HG03565 (cell line): ENCODE data around the gene CAMSAP3.

Experiments
- ATAC-seq: cut with Tn5 transposase; IDR thresholded peaks from one replicate; pipeline ENCODE4 v1.9.1; 2021; ENCODE audit warnings: mild to moderate bottlenecking, moderate library complexity; ENCODE audit not compliant: unreplicated experiment

Gene CAMSAP3, protein sequence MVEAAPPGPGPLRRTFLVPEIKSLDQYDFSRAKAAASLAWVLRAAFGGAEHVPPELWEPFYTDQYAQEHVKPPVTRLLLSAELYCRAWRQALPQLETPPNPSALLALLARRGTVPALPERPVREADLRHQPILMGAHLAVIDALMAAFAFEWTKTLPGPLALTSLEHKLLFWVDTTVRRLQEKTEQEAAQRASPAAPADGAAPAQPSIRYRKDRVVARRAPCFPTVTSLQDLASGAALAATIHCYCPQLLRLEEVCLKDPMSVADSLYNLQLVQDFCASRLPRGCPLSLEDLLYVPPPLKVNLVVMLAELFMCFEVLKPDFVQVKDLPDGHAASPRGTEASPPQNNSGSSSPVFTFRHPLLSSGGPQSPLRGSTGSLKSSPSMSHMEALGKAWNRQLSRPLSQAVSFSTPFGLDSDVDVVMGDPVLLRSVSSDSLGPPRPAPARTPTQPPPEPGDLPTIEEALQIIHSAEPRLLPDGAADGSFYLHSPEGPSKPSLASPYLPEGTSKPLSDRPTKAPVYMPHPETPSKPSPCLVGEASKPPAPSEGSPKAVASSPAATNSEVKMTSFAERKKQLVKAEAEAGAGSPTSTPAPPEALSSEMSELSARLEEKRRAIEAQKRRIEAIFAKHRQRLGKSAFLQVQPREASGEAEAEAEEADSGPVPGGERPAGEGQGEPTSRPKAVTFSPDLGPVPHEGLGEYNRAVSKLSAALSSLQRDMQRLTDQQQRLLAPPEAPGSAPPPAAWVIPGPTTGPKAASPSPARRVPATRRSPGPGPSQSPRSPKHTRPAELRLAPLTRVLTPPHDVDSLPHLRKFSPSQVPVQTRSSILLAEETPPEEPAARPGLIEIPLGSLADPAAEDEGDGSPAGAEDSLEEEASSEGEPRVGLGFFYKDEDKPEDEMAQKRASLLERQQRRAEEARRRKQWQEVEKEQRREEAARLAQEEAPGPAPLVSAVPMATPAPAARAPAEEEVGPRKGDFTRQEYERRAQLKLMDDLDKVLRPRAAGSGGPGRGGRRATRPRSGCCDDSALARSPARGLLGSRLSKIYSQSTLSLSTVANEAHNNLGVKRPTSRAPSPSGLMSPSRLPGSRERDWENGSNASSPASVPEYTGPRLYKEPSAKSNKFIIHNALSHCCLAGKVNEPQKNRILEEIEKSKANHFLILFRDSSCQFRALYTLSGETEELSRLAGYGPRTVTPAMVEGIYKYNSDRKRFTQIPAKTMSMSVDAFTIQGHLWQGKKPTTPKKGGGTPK

GRCh38 chr19:7595466-7596133 is at the start of gene CAMSAP3:
CAMSAP3 (plus strand) TSS chr19:7595863; CDS start chr19:7596003, 140 bp downstream.
- ATAC-seq: no peak

- no peak for ATAC-seq
Measured at GRCh38 chr19:7545904-7546303, 49.8 kb upstream of the CAMSAP3 start.

DNA sequence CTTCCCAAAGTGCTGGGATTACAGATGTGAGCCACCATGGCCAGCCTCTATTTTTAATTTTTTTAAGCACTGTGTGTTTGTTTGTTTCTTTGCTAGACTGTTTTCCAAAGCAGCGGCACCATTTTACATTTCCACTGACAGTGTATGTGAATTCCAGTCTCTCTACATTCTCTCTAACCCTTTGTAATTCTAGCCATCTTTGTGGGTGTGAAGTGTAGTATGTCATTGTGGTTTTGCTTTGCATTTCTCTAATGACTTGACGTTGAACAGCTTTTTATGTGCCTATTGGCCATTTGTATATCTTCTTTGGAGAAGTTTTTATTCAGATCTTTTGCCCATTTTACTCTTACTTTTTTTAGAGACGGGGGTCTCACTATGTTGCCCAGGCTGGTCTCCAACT is 48.5 kb upstream of the CAMSAP3 start:
- ATAC-seq: no peak

GRCh38 chr19:7549429-7550148 is 46.1 kb upstream of the CAMSAP3 start:
- no peak for ATAC-seq

- ATAC-seq: no peak
Measured at GRCh38 chr19:7550169-7550770, 45.4 kb upstream of the CAMSAP3 start.

DNA sequence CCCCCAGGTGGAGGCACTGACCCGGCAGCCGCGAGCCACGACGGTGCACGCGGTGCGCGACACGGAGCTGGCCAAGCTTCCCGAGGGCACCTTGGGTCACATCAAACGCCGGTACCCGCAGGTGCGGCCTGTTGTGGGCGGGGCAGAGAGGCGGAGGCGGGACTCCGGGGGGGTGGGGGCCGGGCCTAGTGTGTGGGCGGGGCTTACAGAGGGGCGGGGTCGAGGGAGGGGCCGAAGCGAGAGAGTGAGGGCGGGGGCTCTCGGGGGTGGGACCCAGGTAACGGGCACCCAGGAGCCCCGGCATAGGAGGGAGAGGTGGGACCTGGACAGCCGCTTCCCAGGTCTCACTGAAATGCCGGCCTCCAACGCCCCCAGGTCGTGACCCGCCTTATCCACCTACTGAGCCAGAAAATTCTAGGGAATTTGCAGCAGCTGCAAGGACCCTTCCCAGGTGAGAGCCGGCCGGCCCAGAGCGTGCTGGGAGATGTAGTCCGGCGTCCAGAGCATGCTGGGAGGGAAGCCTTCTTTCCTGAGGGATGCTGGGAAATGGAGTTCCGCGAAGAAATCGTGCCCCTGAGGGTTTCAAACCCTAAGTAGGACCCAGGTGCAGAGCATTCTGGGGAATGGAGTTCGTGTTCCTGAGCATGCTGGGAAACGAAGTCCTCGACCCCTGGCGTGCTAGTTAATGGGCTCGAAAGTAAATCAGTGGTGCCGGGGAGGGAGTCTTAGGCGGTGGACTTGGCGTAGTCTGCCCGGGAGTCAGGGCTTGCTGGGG is 44.5 kb upstream of the CAMSAP3 start:
- no peak for ATAC-seq

DNA sequence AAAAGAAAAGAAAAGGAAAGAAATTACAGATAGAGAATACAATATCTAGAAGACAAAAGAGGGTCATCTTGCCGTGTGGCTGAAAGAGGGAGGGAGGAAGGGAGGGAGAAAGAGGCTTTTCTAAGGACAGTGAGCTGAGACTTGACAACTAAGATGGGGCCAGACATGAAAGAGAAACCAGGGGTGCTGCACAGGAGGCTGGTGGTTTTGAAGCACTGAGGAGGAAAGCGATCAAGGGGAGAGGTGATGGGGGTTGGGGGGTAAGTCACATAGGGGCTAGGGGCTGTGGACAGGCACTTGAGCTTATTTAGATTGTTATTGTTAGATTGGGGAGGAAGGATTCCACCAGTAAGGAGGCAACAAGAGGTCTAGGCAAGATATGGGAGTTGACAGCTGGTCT is 42.9 kb upstream of the CAMSAP3 start:
- ATAC-seq: no peak

- ATAC-seq: no peak
Measured at GRCh38 chr19:7554565-7554964, 41.1 kb upstream of the CAMSAP3 start.

- no peak for ATAC-seq
Measured at GRCh38 chr19:7554990-7555864, 40.4 kb upstream of the CAMSAP3 start.

DNA sequence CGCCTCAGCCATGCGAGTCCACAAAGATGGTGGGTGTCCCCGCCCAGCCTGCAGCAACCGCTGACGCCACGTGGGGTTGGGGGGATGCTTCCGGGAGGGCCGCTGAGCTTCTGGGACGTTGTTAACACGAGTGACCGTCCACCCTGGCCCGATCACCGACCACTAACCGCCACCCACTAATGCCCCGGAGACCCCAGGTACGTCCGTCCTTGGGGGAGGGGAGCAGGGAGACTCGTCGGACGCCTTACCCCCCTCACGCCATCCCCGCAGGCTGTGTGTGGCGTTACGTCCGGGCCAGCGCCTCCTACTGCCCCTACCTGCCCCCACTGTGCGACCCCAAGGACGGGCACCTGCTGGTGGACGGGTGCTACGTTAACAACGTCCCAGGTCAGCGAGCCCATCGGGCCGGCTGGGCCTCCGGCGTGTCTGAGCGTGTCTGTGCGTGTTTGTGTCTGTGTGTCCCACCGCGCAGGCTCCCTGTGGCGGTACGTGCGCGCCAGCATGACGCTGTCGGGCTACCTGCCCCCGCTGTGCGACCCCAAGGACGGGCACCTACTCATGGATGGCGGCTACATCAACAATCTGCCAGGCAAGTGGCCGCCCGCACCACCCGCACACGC is 38.9 kb upstream of the CAMSAP3 start:
- no peak for ATAC-seq

DNA sequence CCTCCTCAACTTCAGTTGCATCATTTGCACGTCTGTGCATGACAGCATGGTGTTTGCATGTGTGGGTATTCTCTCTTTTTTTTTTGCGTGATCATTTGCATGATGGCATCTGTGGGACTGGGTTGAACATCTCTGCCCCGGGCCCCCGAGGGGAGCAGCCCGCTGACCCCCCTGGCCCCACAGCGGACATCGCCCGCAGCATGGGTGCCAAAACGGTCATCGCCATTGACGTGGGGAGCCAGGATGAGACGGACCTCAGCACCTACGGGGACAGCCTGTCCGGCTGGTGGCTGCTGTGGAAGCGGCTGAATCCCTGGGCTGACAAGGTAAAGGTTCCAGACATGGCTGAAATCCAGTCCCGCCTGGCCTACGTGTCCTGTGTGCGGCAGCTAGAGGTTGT is 37.0 kb upstream of the CAMSAP3 start:
- no peak for ATAC-seq

GRCh38 chr19:7559102-7559501 is 36.6 kb upstream of the CAMSAP3 start:
- ATAC-seq: no peak

DNA sequence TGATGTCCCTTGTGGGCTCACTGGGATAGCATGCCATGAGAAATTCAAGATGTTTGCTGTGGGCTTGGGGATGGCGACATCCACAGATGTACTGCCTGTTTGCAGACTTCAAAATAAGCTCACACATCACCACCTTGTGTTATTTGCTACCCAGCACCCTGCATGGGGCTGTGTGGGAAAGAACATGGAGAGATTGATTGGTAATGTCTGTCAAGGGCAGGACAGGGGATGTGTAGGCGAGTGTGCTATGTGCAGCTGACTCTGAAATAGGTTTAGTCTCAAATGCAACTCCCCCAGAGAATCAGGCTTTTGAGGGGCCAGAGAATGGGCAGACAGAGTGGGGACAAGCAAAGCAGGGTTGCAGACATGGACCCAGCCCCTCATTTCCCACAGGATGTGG is 35.4 kb upstream of the CAMSAP3 start:
- no peak for ATAC-seq

GRCh38 chr19:7561325-7561724 is 34.3 kb upstream of the CAMSAP3 start:
- ATAC-seq: no peak

DNA sequence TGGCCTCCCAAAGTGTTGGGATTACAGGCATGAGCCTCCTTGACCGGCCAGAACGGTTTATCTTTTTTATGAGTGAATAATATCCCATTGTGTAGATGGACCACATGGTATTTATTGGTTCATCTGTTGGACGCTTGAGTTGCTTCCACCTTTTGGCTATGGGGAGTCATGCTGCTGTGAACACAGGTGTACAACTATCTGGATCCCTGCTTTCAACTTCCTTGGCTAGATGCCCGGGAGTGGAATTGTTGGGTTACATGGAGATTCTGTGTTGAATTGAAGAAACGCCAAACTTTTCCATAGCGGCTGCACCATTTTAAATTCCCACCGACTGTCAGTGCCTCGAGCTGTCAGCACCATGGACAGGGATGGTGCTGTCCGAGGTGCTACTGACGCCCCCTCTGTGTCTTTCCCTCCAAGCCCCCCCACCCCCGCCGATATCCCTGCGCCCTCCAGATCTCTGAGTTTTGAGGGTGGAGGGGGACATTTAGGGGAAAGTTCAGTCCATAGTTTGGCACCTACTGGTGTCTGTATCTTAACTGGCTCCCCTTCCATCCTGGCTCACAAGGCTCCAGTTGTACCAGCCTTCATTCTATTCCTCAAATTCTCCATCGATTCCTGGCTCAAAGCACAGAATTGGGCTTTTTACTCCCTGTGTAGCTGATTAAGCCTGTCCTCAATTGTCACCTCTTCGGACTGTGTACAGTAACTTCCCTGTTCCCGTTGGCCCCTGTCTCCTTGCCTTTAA is 32.8 kb upstream of the CAMSAP3 start:
- ATAC-seq: no peak

DNA sequence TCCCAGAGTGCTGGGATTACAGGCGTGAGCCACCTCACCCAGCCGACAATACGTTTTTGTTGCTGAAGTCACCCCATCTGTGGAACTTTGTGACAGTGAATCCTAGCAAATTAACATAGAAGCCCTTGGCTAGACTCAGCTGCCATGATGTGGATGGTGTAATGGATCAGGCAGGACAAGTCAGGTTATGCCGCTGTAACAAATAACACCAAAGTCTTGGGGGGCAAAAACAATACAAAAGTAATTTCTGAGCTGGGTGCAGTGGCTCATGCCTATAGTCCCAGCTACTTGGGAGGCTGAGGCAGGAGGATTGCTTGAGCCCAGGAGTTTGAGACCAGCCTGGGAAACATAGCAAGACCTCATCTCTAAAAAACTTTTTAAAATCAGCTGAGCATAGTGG is 30.8 kb upstream of the CAMSAP3 start:
- no peak for ATAC-seq

DNA sequence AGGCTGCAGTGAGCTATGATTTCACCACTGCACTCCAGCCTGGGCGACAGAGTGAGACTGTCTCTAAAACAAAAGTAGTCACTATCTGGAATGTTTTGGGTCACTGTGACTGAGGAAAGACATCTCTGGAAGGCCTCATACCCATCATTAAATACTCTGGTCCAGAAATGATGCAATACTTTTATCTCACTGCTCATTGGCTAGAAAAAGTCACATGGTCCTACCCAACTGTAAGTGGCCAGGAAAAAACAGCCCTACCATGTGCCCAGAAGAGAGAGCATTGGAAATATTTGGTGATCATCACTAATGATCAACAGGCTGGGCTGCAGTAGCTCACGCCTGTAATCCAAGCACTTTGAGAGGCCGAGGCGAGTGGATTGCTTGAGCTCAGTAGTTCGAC is 30.3 kb upstream of the CAMSAP3 start:
- no peak for ATAC-seq
